ENCODE results near the gene NEK7.

- TF ChIP-seq EZH2 (IDR thresholded peaks at IDR 0.05; ENCODE audit: low read length) = no peak
- TF ChIP-seq CTCF (optimal IDR thresholded peaks at IDR 0.05 in 1 of 3, IDR thresholded peaks at IDR 0.05 in 1 of 3, conservative IDR thresholded peaks at IDR 0.05 in 1 of 3; ENCODE audit: extremely low read depth in 1 of 3, insufficient read depth in 2 of 3, low read length in 3 of 3) = no peak
Measured at GRCh38 chr1:198272492-198272891, 115.7 kb downstream of the NEK7 start.

Measured in keratinocyte (primary cell).